Gastrocnemius medialis (tissue), 4 donors: ENCODE data around the gene TBC1D8. TPM values are rescaled to one million over a fixed set of nuclear protein-coding genes. Genes with fewer than 3 reads are reported as not detected.

Source experiments
- ATAC-seq, 2 donors: fragments of 150-250 bp; one replicate each; pipeline ENCODE4 v1.9.1; 2016
- DNase-seq, 2 donors: peaks; one replicate each; pipeline ENCODE4 v3.0.0-alpha.2; 2019
- H3K27ac ChIP-seq, 4 donors: fragments of 200-600 bp; sonication (generic); 1 replicate in 1 of 4; 2 replicates in 3 of 4; pipeline ENCODE4 v1.5.1; 2016 to 2018; ENCODE audit warnings: mild to moderate bottlenecking in 2 of 4, moderate library complexity in 1 of 4
- H3K27me3 ChIP-seq, 3 donors: fragments of 200-600 bp; sonication (generic) in 2 of 3; 1 replicate in 1 of 3; 2 replicates in 2 of 3; pipeline versions ENCODE4 v1.5.1 to v1.6.0; 2016 to 2019; ENCODE audit warnings: mild to moderate bottlenecking in 1 of 3, moderate library complexity in 1 of 3
- H3K36me3 ChIP-seq, 2 donors: fragments of 200-600 bp; sonication (generic) in 1 of 2; one replicate each; pipeline ENCODE4 v1.5.1; 2017 to 2018
- H3K4me1 ChIP-seq, 2 donors: fragments of 200-600 bp; sonication (generic) in 1 of 2; one replicate each; pipeline ENCODE4 v1.5.1; 2016 to 2017; ENCODE audit warnings: mild to moderate bottlenecking in 2 of 2
- H3K4me3 ChIP-seq, 4 donors: fragments of 200-600 bp; sonication (generic) in 3 of 4; 1 replicate in 1 of 4; 2 replicates in 3 of 4; pipeline ENCODE4 v1.5.1; 2016 to 2019; ENCODE audit warnings: mild to moderate bottlenecking in 2 of 4
- H3K9me3 ChIP-seq, 3 donors: fragments of 200-600 bp; sonication (generic) in 2 of 3; 1 replicate in 1 of 3; 2 replicates in 2 of 3; pipeline ENCODE4 v1.5.1; 2016 to 2019
- POLR2A ChIP-seq, 2 donors: fragments of 450-650 bp; IDR thresholded peaks; one replicate each; pipeline ENCODE4 v1.6.1; 2017; ENCODE audit warnings: antibody characterized with exemption in 2 of 2, mild to moderate bottlenecking in 2 of 2, moderate library complexity in 2 of 2
- in situ Hi-C, 4 donors: fragments of 200-750 bp; cut with MboI; loops; one replicate each; pipeline versions ENCODE4 v1.15.0 to v1.8.0; 2017; ENCODE audit warnings: low sequenced_read_pairs in 4 of 4
- intact Hi-C: fragments of 100-400 bp; cut with DNase I; formaldehyde crosslinking; loops from one replicate; pipeline ENCODE4 v1.15.1; 2023; ENCODE audit warnings: low total_unique reads
- total RNA-seq, 4 donors: library from RNA; depleted of rRNA; stranded (reverse); fragments of >200 nt; gene quantifications; one replicate each; pipeline versions ENCODE4 v1.1.0 to v1.2.3, GENCODE V29; 2016
- TF ChIP-seq, protein P1 (sequence below), 5 experiments: fragments of 450-650 bp in 3 of 5; fragments of 200-600 bp in 2 of 5; sonication (generic) in 2 of 5; IDR thresholded peaks in 4 of 5; conservative IDR thresholded peaks in 1 of 5; 1 replicate in 4 of 5; 2 replicates in 1 of 5; pipeline ENCODE4 v1.5.1; 2016 to 2019; ENCODE audit warnings: antibody characterized with exemption in 5 of 5, mild to moderate bottlenecking in 3 of 5, moderate library complexity in 3 of 5

The TBC1D8 gene
- total RNA-seq, 4 donors from 2014 or later: 103 to 298 (median 201) TPM

DNA sequence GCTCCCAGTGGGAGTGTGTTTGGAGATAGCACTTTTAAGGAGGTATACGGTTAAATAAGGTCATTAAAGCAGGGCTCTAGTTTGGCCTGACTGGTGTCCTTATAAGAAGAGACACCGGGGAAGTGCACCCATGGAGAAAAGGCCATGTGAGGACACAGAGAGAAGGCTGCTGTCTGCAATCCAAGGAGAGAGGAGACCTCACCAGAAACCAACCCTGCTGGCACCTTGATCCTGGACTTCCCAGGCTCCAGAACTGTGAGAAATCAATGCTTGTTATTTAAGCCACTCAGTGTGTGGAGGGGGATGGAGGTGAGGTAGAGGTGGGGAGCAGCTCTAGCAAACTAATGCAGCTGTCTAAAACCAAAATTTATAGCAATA is 87.1 kb downstream of the TBC1D8 start:
- no peaks in the 10 kb centered on the region for H3K9me3 ChIP-seq
- ATAC-seq: peak in 1 of 2 donors; percentile 29
- no peak for TF ChIP-seq POLR2A (IDR thresholded peaks at IDR 0.05)
- TF ChIP-seq, protein P1, sequence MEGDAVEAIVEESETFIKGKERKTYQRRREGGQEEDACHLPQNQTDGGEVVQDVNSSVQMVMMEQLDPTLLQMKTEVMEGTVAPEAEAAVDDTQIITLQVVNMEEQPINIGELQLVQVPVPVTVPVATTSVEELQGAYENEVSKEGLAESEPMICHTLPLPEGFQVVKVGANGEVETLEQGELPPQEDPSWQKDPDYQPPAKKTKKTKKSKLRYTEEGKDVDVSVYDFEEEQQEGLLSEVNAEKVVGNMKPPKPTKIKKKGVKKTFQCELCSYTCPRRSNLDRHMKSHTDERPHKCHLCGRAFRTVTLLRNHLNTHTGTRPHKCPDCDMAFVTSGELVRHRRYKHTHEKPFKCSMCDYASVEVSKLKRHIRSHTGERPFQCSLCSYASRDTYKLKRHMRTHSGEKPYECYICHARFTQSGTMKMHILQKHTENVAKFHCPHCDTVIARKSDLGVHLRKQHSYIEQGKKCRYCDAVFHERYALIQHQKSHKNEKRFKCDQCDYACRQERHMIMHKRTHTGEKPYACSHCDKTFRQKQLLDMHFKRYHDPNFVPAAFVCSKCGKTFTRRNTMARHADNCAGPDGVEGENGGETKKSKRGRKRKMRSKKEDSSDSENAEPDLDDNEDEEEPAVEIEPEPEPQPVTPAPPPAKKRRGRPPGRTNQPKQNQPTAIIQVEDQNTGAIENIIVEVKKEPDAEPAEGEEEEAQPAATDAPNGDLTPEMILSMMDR (IDR thresholded peaks at IDR 0.05 in 4 of 5, conservative IDR thresholded peaks at IDR 0.05 in 1 of 5): no peak
- H3K27me3 ChIP-seq: no peaks in the 10 kb centered on the region
- peak overlapping the region; percentile 78 to 88 (median 83) for H3K27ac ChIP-seq
- peak in 1 of 2 donors; percentile 53 for DNase-seq
- no peak overlapping the region for H3K4me3 ChIP-seq
- H3K36me3 ChIP-seq: peaks cover 0 to 4% of the 10 kb centered on the region in 2 donors
- peaks cover 52 to 57% of the 10 kb centered on the region in 2 donors for H3K4me1 ChIP-seq
- intact Hi-C loops: loop anchor here (5.0 kb wide), 1 partner anchor 88 kb away; the partner anchor contains the start of gene TBC1D8
- in situ Hi-C loops: no loop called here

DNA sequence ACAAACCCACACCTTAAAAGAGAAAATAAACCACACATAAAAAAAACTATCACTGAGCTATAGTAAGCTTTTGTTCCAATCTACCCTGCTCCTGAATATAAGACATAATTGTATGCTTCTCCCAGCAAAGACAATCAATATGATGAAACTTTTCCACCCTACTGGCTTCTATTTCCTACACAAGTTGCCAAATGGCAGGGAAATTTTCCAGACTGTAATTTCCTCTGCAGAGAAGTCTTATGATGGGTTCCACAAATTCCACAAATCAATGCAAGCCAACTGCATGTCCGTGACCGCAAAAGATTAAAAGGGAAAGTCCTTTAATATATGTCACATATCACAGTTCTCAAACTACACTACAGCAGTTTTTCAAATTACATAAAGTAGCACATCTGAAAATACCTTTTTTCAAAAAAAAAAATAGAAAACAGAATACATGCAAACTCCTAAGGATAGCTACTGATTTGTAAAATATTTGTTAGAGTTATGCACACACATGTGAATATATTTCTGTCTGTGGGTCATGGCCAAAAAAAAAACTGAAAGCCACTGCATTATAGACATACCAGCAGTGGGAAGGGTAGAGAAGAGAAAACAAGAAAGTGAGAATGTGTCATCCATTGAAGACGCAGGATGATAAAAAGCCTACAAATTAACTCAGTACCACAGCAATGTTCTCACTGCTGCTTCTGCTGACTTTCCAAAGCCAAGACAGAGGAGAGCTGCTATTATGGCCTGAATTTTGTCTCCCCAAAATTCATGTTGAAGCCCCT is 87.6 kb downstream of the TBC1D8 start:
- Histone ChIP-seq H3K27ac (peak overlapping the region; percentile 78 to 88 (median 83)), H3K9me3 (no peaks in the 10 kb centered on the region), H3K36me3 (peaks cover 0 to 10% of the 10 kb centered on the region in 2 donors), H3K4me3 (no peak overlapping the region), H3K27me3 (no peaks in the 10 kb centered on the region), H3K4me1 (peaks cover 52 to 57% of the 10 kb centered on the region in 2 donors)
- intact Hi-C loops: loop anchor here (5.0 kb wide), 1 partner anchor 89 kb away; the partner anchor contains the start of gene TBC1D8
- in situ Hi-C loops: no loop called here
- no peak for TF ChIP-seq POLR2A (IDR thresholded peaks at IDR 0.05)
- TF ChIP-seq, protein P1 (IDR thresholded peaks at IDR 0.05 in 4 of 5, conservative IDR thresholded peaks at IDR 0.05 in 1 of 5): no peak
- no peak for DNase-seq
- no peak for ATAC-seq

DNA sequence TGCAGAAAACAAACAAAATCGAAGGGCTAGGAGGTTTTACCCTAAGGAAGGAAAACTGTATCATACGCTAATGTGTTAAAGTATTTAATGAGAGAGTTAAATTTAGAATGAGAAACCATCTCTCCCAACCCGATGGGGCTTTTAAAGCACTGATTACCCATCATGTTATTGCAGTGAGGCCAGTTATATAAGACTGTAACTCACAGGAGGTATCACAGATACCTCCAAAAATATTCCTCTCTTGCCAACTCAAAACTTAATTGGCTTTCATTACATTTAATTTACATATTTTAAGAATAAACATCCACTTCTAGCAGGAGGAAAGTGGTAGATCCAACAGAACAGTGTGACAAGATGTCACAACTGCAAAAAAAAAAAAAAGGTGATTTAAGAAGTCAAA is 92.8 kb downstream of the TBC1D8 start:
- H3K27me3 ChIP-seq: no peaks in the 10 kb centered on the region
- ATAC-seq (no peak), DNase-seq (no peak)
- H3K27ac ChIP-seq: peak overlapping the region; percentile 78 to 88 (median 83)
- H3K4me3 ChIP-seq: no peak overlapping the region
- TF ChIP-seq, protein P1 (IDR thresholded peaks at IDR 0.05 in 4 of 5, conservative IDR thresholded peaks at IDR 0.05 in 1 of 5): no peak
- TF ChIP-seq POLR2A (IDR thresholded peaks at IDR 0.05): no peak
- in situ Hi-C loops (no loop called here), intact Hi-C loops (no loop called here)
- peaks cover 23 to 31% of the 10 kb centered on the region in 2 donors for H3K4me1 ChIP-seq
- no peaks in the 10 kb centered on the region for H3K9me3 ChIP-seq
- H3K36me3 ChIP-seq: peaks cover 0 to 35% of the 10 kb centered on the region in 2 donors

DNA sequence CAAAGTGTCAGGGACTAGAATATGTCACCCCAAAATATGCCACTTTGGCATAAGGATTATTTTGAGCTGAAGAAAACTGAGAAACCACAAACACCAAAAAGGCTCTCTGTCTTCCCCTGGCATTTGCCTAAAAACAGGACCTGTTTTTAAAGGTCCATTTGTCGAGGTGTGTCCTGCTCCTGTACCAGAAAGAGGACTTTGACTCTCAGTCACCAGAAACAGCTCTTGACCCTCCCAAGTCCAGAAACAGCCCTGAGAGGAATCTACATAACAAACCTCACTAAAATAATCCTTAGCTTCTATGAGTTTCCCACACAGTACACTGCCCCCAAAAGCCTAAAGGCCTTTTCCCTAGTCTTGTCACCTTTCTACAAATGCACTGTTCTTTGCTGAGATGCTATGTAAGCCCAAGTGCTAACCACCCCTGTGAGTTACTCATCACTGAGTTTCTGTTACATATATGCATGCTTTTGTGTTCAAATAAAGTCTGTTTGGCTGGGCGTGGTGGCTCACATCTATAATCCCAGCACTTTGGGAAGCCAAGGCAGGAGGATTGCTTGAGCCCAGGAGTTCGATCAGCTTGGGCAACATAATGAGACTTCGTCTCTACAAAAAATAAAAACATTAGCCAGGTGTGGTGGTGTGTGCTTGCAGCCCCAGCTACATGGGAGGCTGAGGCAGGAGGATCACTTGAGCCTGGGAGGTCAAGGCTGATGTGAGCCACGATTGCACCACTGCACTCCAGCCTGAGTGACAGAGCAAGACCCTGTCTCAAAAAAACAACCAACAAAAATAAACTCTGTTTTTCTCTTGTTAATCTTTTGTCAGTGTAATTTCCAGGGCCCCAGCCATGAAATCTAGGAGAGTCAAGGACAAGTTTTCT is 93.9 kb downstream of the TBC1D8 start:
- peak overlapping the region; percentile 78 to 88 (median 83) for H3K27ac ChIP-seq
- no peaks in the 10 kb centered on the region for H3K9me3 ChIP-seq
- H3K27me3 ChIP-seq: no peaks in the 10 kb centered on the region
- in situ Hi-C loops: no loop called here
- no peak for TF ChIP-seq POLR2A (IDR thresholded peaks at IDR 0.05)
- TF ChIP-seq, protein P1 (IDR thresholded peaks at IDR 0.05 in 4 of 5, conservative IDR thresholded peaks at IDR 0.05 in 1 of 5): no peak
- H3K36me3 ChIP-seq: peaks cover 0 to 42% of the 10 kb centered on the region in 2 donors
- DNase-seq (no peak), ATAC-seq (no peak)
- H3K4me3 ChIP-seq: no peak overlapping the region
- intact Hi-C loops: no loop called here
- H3K4me1 ChIP-seq: peaks cover 12 to 21% of the 10 kb centered on the region in 2 donors
